B cell (primary cell): ENCODE results near the gene LRRC10B. TPM values are rescaled to one million over a fixed set of nuclear protein-coding genes. Genes with fewer than 3 reads are reported as not detected.

Experiments
- ATAC-seq: fragments of 200-7000 bp; cut with Tn5 transposase; one replicate; pipeline ENCODE4 v1.10.0; 2021; ENCODE audit warnings: low read depth, mild to moderate bottlenecking, moderate number of reproducible peaks, moderate library complexity
- CTCF ChIA-PET: fragments of 350-600 bp; sonication (Branson Sonifier 250); formaldehyde crosslinking; loops from one replicate; lab custom pipeline; 2021; ENCODE audit warnings: antibody characterized with exemption, inconsistent platforms; lab: Charles Lee
- POLR2A ChIA-PET: fragments of 350-600 bp; sonication (Branson Sonifier 250); formaldehyde crosslinking; loops from one replicate; lab custom pipeline; 2021; ENCODE audit warnings: antibody characterized with exemption; lab: Charles Lee
- DNase-seq: peaks from one replicate; pipeline ENCODE4 v3.0.0; 2013
- H2AFZ ChIP-seq: 2 replicates; pipeline ENCODE4 v1.6.1; 2012; ENCODE audit warnings: mild to moderate bottlenecking, low read depth, low read length; ENCODE audit not compliant: insufficient read depth, poor library complexity, severe bottlenecking
- H3K27ac ChIP-seq, 2 donors: 1 replicate in 1 of 2; 2 replicates in 1 of 2; pipeline ENCODE4 v1.5.1; 2012 to 2013; ENCODE audit warnings: low read length in 2 of 2, mild to moderate bottlenecking in 2 of 2, moderate library complexity in 1 of 2
- H3K27me3 ChIP-seq, 4 experiments: fragments of 200-600 bp in 1 of 4; sonication (generic) in 1 of 4; replicated peaks in 1 of 4; 1 replicate in 2 of 4; 2 replicates in 2 of 4; pipeline versions ENCODE4 v1.6.1 to v1.7.0; 2013 to 2016; ENCODE audit warnings: low read length in 3 of 4, mild to moderate bottlenecking in 2 of 4, mixed read lengths in 1 of 4, moderate library complexity in 1 of 4; ENCODE audit not compliant: insufficient read depth in 4 of 4, control insufficient read depth in 3 of 4; ENCODE audit errors: control extremely low read depth in 1 of 4
- H3K36me3 ChIP-seq, 2 experiments: replicated peaks in 1 of 2; 1 replicate in 1 of 2; 2 replicates in 1 of 2; pipeline versions ENCODE4 v1.6.1 to v1.7.1; 2013; ENCODE audit warnings: low read length in 1 of 2; ENCODE audit not compliant: insufficient read depth in 2 of 2, control insufficient read depth in 1 of 2; ENCODE audit errors: control extremely low read depth in 1 of 2, extremely low read depth in 1 of 2
- H3K4me1 ChIP-seq, 2 donors: fragments of 200-600 bp in 1 of 2; sonication (generic) in 1 of 2; 1 replicate in 1 of 2; 2 replicates in 1 of 2; pipeline versions ENCODE4 v1.5.1 to v1.6.1; 2013 to 2017; ENCODE audit warnings: low read length in 2 of 2; ENCODE audit not compliant: control insufficient read depth in 2 of 2, insufficient read depth in 2 of 2
- H3K4me2 ChIP-seq: replicated peaks from 2 replicates; pipeline ENCODE3; 2012; ENCODE audit warnings: mild to moderate bottlenecking, low read depth, low read length; ENCODE audit not compliant: poor library complexity, severe bottlenecking
- H3K4me3 ChIP-seq, 5 experiments: fragments of 200-600 bp in 1 of 5; sonication (generic) in 1 of 5; 1 replicate in 3 of 5; 2 replicates in 2 of 5; pipeline versions ENCODE4 v1.5.1 to v1.7.0; 2011 to 2016; ENCODE audit warnings: low read length in 4 of 5, mild to moderate bottlenecking in 4 of 5, low read depth in 2 of 5, control low read depth in 1 of 5, moderate library complexity in 1 of 5; ENCODE audit not compliant: insufficient read depth in 1 of 5; ENCODE audit errors: control extremely low read depth in 1 of 5, extremely low read depth in 1 of 5
- H3K79me2 ChIP-seq: fragments of 200-600 bp; sonication (generic); one replicate; pipeline ENCODE4 v1.6.0; 2016; ENCODE audit warnings: low read length; ENCODE audit not compliant: control insufficient read depth, insufficient read depth
- H3K9ac ChIP-seq: fragments of 200-600 bp; sonication (generic); 2 replicates; pipeline ENCODE4 v1.6.1; 2017; ENCODE audit warnings: mild to moderate bottlenecking, low read length, moderate library complexity
- H3K9me3 ChIP-seq, 3 donors: one replicate each; pipeline versions ENCODE4 v1.6.1 to v1.7.1; 2013; ENCODE audit warnings: low read length in 2 of 3; ENCODE audit not compliant: control insufficient read depth in 2 of 3, insufficient read depth in 1 of 3; ENCODE audit errors: control extremely low read depth in 1 of 3
- H4K20me1 ChIP-seq: 2 replicates; pipeline ENCODE4 v1.6.0; 2012; ENCODE audit warnings: mild to moderate bottlenecking, low read length; ENCODE audit not compliant: insufficient read depth, control insufficient read depth, poor library complexity, severe bottlenecking
- H3K27ac Mint-ChIP-seq: one replicate; pipeline ENCODE4 v1.8.0; 2021; ENCODE audit warnings: mixed read lengths
- H3K27me3 Mint-ChIP-seq: one replicate; pipeline ENCODE4 v1.8.0; 2021; ENCODE audit warnings: mixed read lengths
- H3K4me1 Mint-ChIP-seq: one replicate; pipeline ENCODE4 v1.8.0; 2021; ENCODE audit warnings: mixed read lengths
- H3K4me3 Mint-ChIP-seq: one replicate; pipeline ENCODE4 v1.8.0; 2021; ENCODE audit warnings: mixed read lengths
- H3K9me3 Mint-ChIP-seq: one replicate; pipeline ENCODE4 v1.8.0; 2022; ENCODE audit warnings: mixed read lengths; ENCODE audit not compliant: insufficient read depth
- EZH2 ChIP-seq: IDR thresholded peaks from 2 replicates; pipeline ENCODE4 v1.6.1; 2012; ENCODE audit warnings: borderline replicate concordance, low read depth, mild to moderate bottlenecking, moderate library complexity, low read length; ENCODE audit not compliant: insufficient read depth, poor library complexity, severe bottlenecking
- WGBS: methylation state at CpG from one replicate; pipeline ENCODE4 v1.1.5; 2013; ENCODE audit warnings: missing lambda C conversion rate; ENCODE audit not compliant: insufficient coverage; 5-methylcytosine and 5-hydroxymethylcytosine counted together
- intact Hi-C: fragments of 100-400 bp; cut with micrococcal nuclease; formaldehyde crosslinking; loops from one replicate; pipeline ENCODE4 v1.10.0; 2022
- polyA plus RNA-seq: library from polyadenylated mRNA; depleted of rRNA; stranded (reverse); fragments of >200 nt; gene quantifications from 2 replicates; pipeline ENCODE4 v1.2.3, GENCODE V29; 2012
- total RNA-seq, 2 donors: library from RNA; stranded (reverse); fragments of 120-200 nt in 1 of 2; gene quantifications; 1 replicate in 1 of 2; 2 replicates in 1 of 2; pipeline versions ENCODE4 v1.2.3 to v1.2.4, GENCODE V29; 2013 to 2022
- TF ChIP-seq, protein P1 (sequence below): fragments of 200-600 bp; IDR thresholded peaks from one replicate; pipeline ENCODE4 v1.8.0; 2022; ENCODE audit warnings: antibody characterized with exemption, mild to moderate bottlenecking

LRRC10B gene
- total and polyA plus RNA-seq, 2 donors (not counting 1 experiment from before 2014, with no cell fraction given): 0.15 TPM; not detected in 1

GRCh38 chr11:61494381-61494961 is 14.1 kb upstream of the LRRC10B start:
- Histone ChIP-seq H3K4me1 (no peaks in the 10 kb centered on the region), H3K4me2 (no peak overlapping the region), H4K20me1 (no peaks in the 10 kb centered on the region), H3K9me3 (peaks cover 0 to 7% (median 0%) of the 10 kb centered on the region in 3 donors), H3K9ac (no peak overlapping the region), H2AFZ (no peak overlapping the region), H3K4me3 (no peak overlapping the region), H3K27ac (no peak overlapping the region), H3K79me2 (no peaks in the 10 kb centered on the region), H3K27me3 (no peaks in the 10 kb centered on the region), H3K36me3 (no peaks in the 10 kb centered on the region)
- TF ChIP-seq EZH2: no peak
- TF ChIP-seq, protein P1, sequence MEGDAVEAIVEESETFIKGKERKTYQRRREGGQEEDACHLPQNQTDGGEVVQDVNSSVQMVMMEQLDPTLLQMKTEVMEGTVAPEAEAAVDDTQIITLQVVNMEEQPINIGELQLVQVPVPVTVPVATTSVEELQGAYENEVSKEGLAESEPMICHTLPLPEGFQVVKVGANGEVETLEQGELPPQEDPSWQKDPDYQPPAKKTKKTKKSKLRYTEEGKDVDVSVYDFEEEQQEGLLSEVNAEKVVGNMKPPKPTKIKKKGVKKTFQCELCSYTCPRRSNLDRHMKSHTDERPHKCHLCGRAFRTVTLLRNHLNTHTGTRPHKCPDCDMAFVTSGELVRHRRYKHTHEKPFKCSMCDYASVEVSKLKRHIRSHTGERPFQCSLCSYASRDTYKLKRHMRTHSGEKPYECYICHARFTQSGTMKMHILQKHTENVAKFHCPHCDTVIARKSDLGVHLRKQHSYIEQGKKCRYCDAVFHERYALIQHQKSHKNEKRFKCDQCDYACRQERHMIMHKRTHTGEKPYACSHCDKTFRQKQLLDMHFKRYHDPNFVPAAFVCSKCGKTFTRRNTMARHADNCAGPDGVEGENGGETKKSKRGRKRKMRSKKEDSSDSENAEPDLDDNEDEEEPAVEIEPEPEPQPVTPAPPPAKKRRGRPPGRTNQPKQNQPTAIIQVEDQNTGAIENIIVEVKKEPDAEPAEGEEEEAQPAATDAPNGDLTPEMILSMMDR: no peak
- 86% methylated on average over 6 of the region's 9 CpGs for WGBS
- H3K27me3 Mint-ChIP-seq: peaks cover 7% of the 10 kb centered on the region
- CTCF ChIA-PET: no interaction called here
- ATAC-seq (no peak), DNase-seq (no peak)
- no peaks in the 10 kb centered on the region for H3K4me1 Mint-ChIP-seq
- no peak overlapping the region for H3K4me3 Mint-ChIP-seq
- intact Hi-C loops: no loop called here
- no peak overlapping the region for H3K27ac Mint-ChIP-seq
- POLR2A ChIA-PET: no interaction called here
- no peaks in the 10 kb centered on the region for H3K9me3 Mint-ChIP-seq

- Histone ChIP-seq H3K4me2 (no peak overlapping the region), H3K4me1 (no peaks in the 10 kb centered on the region), H3K9ac (no peak overlapping the region), H3K4me3 (no peak overlapping the region), H3K79me2 (no peaks in the 10 kb centered on the region), H2AFZ (no peak overlapping the region), H3K27ac (no peak overlapping the region), H3K36me3 (no peaks in the 10 kb centered on the region), H4K20me1 (no peaks in the 10 kb centered on the region), H3K9me3 (peaks cover 0 to 4% (median 0%) of the 10 kb centered on the region in 3 donors), H3K27me3 (no peaks in the 10 kb centered on the region)
- no peak for ATAC-seq
- intact Hi-C loops: no loop called here
- no peak for DNase-seq
- TF ChIP-seq, protein P1: no peak
- TF ChIP-seq EZH2: no peak
- H3K9me3 Mint-ChIP-seq: no peaks in the 10 kb centered on the region
- peaks cover 4% of the 10 kb centered on the region for H3K27me3 Mint-ChIP-seq
- CTCF ChIA-PET: no interaction called here
- 86% methylated on average over 22 of the region's 26 CpGs for WGBS
- no peaks in the 10 kb centered on the region for H3K4me1 Mint-ChIP-seq
- H3K4me3 Mint-ChIP-seq: no peak overlapping the region
- H3K27ac Mint-ChIP-seq: no peak overlapping the region
- POLR2A ChIA-PET: no interaction called here
Observed at GRCh38 chr11:61495801-61496601, 12.5 kb upstream of the LRRC10B start.
